HG03135 (cell line): Measurements from ENCODE around the gene RAD23B.

Source experiments
- ATAC-seq: cut with Tn5 transposase; IDR thresholded peaks from one replicate; pipeline ENCODE4 v1.9.1; 2021; ENCODE audit warnings: mild to moderate bottlenecking, moderate library complexity; ENCODE audit not compliant: unreplicated experiment

RAD23B gene

DNA sequence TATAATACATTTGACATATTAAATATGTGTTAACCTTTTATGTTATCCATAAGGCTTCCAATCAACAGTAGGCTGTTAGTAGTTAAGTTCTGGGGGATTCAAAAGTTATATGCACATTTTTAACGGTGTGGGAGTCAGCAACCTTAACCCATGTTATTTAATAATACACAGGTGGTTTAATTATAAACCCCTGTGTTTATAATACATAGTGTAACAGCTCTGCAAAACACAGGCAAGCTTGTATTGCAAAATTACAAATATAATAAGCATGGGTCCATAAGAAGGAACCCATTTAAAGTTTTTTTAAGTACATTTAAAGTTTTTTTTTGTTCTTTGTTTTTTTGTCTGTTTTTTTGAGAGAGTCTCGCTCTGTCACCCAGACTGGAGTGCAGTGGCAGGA lies 14.5 kb upstream of the RAD23B start:
- ATAC-seq, result no peak

DNA sequence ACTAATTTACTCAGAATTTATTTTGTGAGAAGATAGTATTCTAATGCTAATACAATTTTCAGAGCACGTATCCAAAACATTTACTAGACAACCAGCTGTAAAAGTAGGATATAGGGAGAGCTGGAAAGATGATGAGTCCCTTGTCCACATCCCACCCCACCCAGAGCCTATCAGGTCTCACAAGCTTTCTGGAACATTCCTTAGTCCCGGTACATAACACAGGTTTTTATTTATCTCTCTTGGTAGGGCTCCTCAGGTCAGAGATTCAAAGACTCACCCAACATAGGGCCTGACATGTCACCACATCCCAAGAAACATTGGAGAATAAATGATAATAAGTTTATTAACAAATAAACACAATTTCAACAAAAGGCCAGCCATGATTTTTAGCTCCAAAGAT lies 13.8 kb upstream of the RAD23B start:
- no peak for ATAC-seq

- no peak for ATAC-seq
Observed at GRCh38 chr9:107269681-107270080, 13.4 kb upstream of the RAD23B start.

- no peak for ATAC-seq
Observed at GRCh38 chr9:107270082-107270481, 13.0 kb upstream of the RAD23B start.

DNA sequence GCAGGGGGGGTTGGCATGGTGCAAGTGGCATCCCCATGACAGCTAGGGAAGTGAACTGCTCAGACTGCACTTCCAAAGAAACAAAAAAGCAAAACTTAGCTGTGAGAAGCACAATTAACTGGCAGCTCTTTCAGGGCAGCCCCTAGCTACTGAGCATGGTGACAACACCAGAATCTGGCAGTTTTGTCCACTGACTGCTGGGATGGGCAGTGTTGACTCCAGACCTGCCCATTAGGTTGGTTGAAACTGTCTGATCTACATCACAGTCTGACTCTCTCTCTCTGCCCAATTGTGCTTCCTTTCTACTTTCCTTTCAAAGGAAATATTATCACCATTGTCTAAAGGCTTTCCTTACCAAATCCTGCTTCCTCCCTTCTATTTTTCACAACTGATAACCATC lies 12.5 kb upstream of the RAD23B start:
- ATAC-seq, result no peak

- peak; percentile 6 for ATAC-seq
Observed at GRCh38 chr9:107273634-107274033, 9.4 kb upstream of the RAD23B start.

- ATAC-seq, result peak; percentile 81
Observed at GRCh38 chr9:107274096-107274495, 9.0 kb upstream of the RAD23B start.

GRCh38 chr9:107274953-107275422 lies 8.1 kb upstream of the RAD23B start:
- no peak for ATAC-seq

DNA sequence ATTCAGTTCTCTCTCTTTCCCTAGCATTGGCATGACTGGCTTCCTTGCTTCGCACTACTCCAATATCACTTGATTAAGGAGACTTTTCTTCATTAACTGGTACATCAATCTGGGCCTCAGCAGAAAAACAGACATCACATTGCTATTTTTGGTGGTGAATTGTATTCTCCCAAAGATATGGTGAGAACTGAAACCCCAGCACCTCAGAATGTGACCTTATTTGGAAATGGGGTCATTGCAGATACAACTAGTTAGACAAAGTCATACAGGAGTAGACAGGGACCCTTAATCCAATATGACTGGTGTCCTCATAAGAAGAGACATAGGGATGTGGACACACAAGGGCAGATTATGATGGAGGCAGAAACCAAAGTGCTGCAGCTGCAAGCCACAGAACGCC lies 7.5 kb upstream of the RAD23B start:
- ATAC-seq, result no peak

DNA sequence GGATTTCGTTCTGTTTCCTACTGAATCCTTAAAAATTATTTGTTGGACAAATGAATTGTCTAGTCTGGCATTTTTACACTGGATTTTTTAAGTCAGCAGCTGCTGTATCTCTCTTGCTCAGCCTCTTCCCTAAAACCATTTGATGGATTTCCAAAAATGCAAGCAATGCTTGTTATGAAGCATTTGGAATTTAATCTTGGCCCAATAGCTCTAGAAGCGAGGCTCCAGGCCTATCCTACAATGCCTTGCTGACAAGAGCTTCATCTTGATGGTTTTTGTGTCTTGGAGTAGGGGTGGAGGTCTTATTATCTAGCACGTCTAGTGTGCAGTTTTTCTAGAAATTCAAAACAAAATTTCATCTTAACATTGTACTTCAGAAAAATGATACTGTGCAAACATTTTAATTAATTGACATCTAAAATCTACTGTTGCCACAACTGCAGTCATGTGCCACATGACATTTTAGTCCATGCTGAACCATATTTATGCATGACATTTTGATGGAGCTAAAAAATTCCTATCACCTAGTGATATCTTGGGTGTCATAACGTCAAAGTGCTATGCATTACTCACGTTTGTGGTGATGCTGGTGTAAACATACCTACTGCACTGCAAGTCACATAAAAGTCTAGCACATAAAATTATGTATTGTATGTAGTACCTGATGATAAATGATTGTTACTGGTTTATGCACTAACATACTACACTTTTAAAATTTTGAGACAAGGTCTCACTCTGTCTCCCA lies 5.9 kb upstream of the RAD23B start:
- no peak for ATAC-seq

GRCh38 chr9:107277801-107278200 lies 5.3 kb upstream of the RAD23B start:
- ATAC-seq, result no peak

- no peak for ATAC-seq
Observed at GRCh38 chr9:107279086-107279485, 4.0 kb upstream of the RAD23B start.

- no peak for ATAC-seq
Observed at GRCh38 chr9:107280543-107280942, 2.5 kb upstream of the RAD23B start.

- no peak for ATAC-seq
Observed at GRCh38 chr9:107281184-107281583, 1.9 kb upstream of the RAD23B start.

GRCh38 chr9:107281922-107282667 lies 984 bp upstream of the RAD23B start:
- peak; percentile 1 for ATAC-seq

DNA sequence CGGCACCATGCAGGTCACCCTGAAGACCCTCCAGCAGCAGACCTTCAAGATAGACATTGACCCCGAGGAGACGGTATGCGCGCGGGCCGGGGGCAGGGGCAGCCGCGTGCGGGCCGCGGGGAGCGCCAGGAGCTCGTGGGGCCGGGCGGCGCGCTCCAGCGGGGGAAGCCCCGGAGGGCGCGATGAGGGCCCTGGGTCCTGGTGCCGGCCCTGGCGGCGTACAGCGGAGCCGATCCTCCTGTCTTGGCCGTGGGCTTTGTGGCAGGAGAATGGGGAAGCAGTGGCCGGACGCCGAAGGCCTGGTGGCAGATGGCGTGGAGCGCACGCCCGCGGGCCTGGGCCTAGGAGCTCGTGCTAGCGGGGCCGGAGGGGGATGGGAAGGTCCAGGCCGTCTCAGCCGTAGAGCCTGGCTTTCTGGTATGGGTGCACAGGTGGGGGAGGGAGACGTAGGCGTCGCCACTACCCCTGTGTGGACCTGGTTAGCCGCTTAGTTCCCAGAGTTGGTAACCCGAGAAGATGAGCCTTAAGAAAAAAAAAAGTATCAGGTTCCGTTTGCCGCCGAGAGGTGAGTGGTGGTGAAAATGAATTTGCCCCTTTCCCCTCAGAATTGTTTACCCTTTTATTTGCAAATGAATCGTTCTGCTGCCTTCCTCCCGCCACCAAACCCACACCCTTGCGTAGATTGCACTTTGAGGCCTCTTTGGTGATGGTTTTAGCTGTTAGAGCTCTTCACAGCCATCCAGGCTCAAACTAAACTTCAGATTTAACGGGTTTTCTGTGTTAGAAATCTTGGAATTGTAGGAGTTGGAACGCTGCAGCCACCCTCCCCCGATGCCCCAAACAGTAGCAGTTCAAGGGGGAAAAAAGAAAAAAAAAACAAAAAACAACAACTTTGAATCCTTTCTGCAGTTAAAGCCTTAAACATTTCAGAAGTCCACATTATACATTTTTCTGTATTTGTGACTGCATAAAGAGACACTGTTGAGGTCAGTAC lies 841 bp downstream of the RAD23B start:
- ATAC-seq, result peak; percentile 40

DNA sequence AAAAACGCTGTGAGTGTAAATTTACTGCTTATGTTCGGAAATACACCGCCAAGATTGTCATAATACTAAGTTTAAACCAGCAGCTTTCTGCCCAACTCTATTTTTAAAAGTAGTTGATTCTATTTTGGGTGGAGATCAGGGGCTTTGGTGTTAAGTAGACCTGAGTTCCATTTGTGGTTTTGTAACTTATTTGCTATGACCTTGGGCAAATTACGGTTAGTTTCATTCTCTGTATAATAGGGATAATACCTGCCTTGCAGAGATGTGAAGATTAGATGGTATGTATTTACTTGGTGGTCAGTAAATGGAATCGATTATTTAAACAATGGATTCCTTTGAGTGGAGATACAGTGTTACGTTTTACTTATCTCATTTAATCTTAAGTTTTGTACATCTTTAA lies 1.6 kb downstream of the RAD23B start:
- no peak for ATAC-seq

DNA sequence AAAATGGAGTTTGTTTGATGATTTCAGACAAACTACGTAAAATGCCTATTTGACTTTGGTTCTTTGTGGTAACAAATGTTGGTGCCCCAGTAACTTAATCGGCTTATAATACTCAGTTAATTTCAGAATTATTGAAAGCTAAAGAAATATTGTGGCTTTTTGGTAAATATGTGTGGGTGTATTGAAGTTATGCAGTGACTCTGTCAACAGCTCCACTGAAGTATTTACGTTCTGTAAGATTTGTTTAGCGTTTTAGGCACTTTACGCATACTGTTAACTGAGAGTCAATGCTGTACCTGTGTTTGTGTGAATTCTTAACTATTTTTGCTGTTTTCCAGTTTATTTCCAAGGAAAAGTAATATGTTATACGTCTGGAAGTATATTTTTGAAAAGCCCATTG lies 2.2 kb downstream of the RAD23B start:
- no peak for ATAC-seq

GRCh38 chr9:107286057-107286456 lies 3.0 kb downstream of the RAD23B start:
- ATAC-seq, result no peak

- ATAC-seq, result no peak
Observed at GRCh38 chr9:107288701-107289100, 5.6 kb downstream of the RAD23B start.

DNA sequence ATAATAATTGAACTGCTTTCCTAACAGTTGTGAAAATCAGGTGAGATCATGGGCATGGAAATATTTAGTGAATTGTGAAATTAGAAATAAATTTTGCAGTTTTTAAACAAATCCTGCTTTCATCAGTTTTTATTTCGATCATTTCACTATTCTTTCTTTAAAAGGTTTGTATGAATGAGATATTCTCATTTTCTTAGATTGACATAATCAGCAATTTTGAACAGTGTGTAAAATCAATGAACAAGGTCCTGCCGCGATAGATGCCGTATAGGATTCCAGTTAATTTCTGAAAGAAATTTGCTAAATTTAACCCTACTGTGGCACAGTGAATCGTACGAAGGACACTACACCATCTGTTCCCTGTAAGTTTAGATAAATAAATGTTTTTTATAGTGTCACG lies 7.5 kb downstream of the RAD23B start:
- ATAC-seq, result no peak
